ENCODE measurements around the gene PELI1. TPM values are rescaled to one million over a fixed set of nuclear protein-coding genes. Genes with fewer than 3 reads are reported as not detected.

Gene PELI1, protein sequence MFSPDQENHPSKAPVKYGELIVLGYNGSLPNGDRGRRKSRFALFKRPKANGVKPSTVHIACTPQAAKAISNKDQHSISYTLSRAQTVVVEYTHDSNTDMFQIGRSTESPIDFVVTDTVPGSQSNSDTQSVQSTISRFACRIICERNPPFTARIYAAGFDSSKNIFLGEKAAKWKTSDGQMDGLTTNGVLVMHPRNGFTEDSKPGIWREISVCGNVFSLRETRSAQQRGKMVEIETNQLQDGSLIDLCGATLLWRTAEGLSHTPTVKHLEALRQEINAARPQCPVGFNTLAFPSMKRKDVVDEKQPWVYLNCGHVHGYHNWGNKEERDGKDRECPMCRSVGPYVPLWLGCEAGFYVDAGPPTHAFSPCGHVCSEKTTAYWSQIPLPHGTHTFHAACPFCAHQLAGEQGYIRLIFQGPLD
- 2.3 and 2.6 TPM in 2 replicates for total RNA-seq (2014; rRNA removed; shearing (Covaris generic))

DNA sequence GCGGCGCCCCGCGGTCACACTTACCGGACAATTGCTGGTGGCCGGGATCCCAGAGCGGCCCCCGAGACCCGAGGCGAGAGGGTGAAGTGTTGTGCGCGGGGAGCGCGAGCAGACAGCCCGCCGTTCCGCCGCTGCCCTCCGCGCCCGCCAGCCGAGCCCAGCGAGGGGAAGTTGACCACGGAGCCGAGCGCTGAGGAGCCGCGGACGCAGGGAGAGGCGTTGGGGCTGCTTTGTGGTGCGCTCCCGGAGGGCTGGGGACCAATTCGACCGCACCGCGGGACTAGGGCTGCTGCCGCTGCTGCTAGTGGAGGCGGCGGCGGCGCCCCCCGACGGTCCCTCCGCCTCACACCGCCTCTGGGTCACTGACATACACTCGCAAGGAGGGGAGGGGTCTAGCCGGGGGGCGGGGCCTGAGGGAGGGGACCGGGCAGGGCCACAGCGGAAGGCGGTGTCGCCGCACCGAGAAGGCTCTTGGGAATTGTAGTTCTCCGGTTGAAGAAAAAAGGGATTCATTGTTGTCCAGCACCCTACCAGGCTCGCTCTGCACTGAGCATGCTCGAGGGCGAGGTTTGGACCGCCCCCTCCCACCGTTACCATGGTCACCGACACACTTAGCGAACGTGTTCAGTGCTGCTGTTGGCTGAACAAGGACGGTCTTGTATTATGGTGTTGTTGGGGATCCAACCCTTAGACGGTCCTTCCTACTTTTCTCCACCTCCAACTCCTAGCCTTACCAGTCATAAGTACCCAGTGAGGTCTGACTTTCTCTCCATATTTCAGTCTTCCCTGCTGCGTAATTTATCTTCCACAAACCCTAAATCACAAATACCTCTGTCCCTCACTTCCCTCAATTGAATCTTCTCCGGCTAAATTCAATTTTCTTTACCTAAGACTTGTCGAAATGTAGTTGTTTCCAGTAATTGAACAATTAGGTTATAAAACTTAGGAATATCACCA is at the start of gene PELI1:
Gene PELI1 (minus strand): TSS at position 364 of the 957 bp plus-strand sequence. CDS start 36,110 bp downstream, outside the sequence.
- peak; percentile 92 for DNase-seq (ENCODE audit: low read depth)

DNA sequence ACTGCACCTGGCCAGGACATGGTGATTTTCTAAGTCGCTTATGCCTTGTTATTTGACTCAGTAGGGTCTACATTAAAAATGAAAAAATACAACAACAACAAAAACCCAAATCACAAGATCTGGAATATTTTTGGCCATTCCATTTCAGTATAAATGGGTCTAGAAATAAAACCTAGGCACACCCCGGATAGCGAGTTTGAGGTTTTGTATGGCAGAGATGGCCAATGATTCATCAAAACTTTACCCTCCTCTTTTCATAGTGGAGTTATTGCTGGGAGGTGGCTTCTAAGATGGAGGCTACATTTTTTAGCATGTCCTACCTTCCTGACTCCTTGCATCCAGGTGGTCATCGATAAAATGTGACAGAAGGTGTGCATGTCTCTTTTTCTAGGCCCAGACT is 49.3 kb upstream of the PELI1 start:
- no peak for DNase-seq (ENCODE audit: low read depth)

DNA sequence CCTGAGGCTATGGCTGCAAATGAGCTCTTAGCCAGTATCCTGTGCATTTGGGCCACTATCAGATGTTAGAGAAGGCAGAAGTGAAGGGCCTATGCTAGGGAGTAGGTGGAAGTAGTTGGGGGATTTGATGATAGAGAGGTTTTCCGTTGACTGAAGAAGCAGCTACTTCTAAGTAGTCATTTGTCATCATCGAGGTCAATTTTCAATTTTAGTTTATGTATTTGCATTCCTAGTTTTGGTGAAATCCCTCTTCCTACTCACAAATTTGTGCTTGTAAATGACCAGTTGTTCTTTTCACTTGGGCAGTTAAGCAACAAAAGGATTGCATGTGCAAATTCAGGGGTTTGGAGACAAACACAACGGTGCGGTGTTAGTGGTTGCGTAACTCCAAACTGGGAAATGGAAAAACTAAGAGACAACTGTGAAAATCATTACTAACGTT is 48.5 kb upstream of the PELI1 start:
- DNase-seq (ENCODE audit: low read depth), result no peak

DNA sequence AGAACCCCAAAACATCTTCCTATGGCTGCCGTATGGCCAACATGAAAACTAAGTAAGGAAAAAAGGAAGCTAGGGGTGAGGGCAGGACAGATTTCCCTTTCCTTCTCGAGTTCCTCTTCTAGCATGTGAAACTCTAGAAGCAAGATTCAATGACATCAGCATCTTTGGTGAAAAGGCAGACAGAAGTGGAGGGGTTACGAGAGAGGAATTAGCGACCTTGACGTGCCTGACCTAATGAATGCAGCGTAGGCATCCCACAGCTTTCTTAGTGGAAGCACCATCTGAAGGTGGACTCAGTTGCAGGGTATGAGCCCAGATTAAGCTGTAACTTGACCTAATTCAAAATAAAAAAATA is 47.9 kb upstream of the PELI1 start:
- no peak for DNase-seq (ENCODE audit: low read depth)

DNA sequence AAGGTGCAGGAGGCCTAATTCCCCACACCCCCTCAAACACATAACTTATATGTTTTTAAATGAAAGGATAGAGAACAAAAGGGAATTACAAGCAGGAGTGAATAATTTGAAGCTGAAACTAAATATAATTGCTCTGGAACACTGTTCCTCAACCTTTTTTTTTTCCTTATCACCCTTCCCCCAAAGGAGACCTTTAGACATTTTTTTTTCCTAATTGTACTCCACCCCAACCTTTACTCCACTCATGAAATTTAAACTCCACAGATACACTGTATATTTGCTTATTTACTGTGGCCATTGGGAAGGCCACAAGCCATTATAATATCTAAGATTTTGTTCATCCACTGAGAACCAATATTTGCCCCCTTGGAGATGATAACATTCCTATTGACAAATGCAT is 45.4 kb upstream of the PELI1 start:
- no peak for DNase-seq (ENCODE audit: low read depth)

DNA sequence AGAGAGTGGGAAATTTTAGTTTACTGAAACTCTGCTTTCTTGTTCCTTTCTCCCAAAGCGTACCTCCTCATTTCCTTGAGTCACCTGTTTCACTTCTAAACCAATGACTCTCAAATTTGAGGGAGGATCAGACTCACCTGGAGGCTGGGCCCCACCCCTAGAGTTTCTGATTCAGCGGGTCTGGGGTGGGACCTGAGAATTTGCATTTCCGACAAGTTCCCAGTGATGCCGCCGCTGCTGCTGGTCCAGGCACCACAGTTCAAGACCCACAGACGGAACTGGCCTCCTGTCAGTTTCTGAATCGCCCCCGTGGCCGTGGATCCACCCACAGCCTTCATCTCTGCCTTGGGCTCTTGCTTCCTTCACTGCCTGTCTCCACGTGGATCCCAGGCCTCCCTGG is 44.9 kb upstream of the PELI1 start:
- DNase-seq (ENCODE audit: low read depth), result no peak

DNA sequence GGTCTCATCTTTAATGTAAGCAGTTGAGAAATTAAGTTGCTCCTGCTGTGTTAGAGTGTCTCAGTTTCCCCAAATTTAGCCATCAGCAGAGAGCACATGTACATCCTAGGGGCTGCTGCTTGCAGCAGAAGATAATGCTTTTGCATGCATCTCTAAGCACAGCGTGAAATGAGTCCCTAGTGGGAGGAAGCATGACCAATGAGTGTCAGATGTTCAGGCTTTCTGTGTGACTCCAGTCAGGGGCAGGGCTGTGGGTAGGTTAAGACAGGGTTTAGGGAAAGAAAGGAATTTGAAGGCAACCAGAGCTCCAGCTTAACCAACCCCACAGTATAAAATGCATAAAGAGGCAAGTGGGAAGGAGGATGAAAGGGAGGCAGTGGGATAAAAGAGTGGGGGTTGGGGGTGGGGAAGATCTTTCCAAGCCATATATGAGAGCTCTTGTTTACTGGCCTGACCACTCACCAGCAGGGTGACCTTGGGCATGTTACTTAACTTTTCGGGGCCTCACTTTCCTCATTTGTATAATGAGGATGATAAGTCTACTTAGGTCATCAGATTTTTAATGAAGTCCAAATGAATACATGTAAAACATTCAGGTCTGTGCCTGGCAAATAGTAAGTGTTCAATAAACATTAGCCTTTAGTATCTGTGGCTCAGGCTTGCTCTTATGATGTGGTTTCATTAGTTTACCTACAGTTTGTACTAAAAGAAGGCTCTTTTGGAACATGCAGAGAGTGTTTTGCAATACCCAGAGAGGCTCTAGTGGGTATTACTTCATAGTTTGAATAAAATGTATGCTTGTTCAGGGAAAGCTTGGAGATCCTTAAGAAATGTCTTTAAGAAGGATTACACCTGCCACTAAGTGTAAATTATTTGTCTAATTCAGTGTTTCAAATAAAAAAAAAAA is 42.7 kb upstream of the PELI1 start:
- no peak for DNase-seq (ENCODE audit: low read depth)

DNA sequence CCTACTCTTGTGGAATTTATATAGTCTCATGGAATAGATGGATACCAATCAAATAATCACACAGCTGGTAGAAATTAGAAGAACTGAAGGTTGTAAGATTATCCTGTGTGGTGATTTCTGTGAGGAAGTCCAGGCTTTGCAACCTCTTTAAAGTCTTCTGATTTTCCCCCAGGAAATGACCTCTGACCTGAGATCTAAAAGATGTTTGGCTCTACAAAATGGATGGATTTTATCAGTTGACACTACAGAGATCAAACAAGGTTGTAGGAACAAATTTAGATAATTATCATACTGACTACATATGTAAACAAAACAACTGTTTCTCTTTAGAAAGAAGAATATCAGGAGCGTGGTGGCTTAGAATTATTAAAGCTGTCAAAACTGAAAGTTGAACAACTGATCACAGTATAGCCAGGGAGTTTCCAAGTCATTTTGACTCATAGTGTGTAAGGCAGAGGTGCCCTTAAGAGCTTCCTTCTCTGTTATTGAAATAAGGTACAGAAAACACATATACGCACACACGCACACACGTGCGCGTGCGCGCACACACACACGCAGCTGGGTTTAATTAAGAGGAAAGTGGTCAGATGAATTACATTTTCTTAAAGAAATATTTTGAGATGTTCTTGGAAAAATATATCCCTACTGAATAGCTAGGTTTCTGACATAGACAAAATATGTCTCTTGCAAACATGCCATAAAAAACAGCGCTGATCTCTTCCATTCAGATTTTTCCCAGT is 35.5 kb upstream of the PELI1 start:
- no peak for DNase-seq (ENCODE audit: low read depth)

DNA sequence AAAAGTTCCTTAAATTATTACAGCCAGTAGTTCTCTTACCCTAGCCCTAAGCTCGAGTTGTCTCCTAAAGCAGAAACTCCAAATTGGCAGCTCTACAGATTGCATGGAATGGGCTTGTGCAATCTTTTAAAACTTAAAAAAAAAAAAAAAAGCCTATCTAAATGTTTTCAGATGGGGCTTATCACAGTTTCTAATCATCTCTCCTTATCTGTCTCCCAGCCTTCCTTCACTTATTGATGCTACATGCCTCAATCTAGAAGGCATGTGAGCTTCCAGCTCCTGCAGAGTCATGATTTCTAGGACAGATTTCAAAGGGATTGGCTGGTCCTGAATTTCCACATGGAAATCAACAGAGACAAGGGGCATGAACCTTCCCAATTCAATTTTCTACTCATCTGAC is 33.1 kb upstream of the PELI1 start:
- DNase-seq (ENCODE audit: low read depth), result no peak

DNA sequence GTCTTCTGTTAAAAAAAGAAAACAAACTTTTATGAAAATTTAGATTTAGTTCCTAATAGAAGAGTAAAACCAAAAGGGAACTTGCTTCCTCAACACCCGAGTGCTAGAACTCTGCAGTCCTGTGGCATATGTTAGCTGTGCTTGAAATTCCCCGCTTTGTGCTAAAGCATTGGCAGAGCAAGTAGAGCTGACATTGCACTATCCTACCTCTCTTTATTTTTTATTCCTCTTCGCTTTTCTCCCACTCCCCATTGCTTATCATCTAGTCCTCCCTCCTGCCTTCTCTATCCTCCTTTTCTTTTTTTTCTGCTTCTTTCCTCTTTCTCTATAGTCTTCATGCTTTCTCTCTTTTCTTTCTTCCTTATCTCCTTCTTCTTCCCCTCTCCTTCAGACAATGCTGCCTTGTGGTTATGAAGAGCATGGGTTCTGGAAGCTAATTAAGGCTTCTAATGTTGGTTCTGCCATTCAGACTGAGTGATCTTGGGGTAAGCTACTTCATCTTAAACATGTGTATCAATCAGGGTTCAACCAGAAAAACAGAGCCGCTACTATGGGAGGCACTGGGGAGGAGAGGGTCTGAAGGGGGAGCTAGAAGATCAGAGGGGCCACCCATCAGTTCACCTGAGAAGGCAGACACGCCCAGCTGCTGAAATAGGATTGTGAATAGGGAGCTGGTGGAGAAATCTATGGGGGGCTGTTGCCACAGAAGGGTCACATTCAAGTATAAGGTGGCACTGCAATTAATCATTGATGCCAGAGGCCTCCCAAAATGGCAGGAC is 31.4 kb upstream of the PELI1 start:
- DNase-seq (ENCODE audit: low read depth), result no peak

DNA sequence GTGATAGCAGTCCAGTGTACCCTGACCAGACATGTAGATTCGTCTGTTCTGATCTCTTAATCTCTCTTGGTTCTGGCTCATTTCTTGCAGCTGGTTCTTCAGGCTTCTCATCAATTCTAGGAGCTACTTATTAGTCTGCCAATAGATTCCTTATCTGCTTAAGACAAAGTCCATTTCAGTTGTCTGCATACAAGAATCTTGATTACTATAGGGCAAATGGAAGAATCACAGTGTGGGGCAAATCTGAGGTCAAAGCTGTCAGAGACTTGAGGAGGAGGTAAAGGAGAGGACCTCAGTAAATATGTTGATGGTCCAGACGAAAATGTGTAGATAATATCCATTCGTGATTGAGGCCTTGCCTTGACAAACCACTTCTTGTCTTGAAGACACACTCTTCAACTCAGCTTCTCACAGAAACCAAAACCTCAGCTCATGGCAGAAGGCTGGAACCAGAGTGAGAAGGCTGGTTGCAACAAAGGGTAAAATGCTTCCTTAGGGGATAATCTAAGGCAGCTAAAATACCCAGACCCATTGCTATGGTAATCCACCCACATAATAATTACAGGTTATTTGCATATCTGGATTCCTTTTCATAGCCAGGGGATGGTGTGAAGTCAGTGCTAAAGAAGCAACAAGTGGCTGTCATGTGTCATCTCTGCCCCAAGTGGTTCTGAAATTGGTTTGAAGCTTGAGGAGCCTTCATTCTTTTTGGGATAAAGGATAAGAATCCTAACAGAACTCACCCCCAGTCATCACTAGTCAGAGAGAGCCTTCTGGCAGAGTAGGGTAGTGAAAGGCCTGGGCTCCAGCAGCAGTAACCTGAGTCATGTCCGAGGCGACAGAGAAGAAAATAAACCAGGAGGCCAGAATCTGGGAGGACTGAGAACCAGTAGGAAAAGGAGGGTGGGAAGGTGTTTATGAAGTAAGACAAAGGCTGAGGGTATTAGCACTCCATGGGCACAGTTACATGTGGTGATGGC is 29.2 kb upstream of the PELI1 start:
- no peak for DNase-seq (ENCODE audit: low read depth)

DNA sequence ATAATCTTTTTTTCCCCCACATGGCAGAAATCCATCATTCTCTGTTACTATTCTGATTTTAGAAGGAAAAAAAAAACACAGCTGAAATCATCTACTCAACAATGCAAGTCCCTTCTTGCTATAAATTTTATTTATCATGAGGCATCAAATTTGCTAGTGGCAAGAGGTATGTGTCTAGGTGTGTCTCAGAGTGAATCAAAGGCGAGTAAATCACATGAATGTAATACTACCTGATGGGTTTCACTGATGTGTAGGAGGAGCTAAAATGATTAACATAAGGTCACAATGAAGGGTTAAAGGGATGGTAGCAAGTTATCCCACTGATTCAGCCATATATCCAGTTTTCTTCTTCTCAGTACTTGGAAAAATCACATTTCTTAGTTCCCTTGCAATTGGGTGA is 24.5 kb upstream of the PELI1 start:
- no peak for DNase-seq (ENCODE audit: low read depth)

DNA sequence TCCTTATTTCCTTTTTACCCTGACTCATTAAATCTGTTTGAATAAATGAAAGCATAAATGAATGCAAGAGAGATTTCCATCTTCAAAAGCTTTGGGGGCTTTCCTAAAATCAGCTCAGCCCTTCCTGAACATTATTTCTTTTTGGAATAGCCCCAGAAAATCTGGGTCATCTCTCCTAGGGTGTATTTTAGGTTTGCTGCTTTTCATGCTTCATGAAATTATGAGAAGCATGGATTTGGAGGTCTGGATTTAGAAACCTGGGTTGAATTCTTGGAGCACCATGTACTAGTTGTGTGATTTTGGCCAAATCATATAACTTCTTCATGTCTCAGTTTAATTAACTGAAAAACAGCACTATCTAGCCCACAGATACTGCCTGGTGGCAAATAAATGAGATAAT is 24.0 kb upstream of the PELI1 start:
- no peak for DNase-seq (ENCODE audit: low read depth)

DNA sequence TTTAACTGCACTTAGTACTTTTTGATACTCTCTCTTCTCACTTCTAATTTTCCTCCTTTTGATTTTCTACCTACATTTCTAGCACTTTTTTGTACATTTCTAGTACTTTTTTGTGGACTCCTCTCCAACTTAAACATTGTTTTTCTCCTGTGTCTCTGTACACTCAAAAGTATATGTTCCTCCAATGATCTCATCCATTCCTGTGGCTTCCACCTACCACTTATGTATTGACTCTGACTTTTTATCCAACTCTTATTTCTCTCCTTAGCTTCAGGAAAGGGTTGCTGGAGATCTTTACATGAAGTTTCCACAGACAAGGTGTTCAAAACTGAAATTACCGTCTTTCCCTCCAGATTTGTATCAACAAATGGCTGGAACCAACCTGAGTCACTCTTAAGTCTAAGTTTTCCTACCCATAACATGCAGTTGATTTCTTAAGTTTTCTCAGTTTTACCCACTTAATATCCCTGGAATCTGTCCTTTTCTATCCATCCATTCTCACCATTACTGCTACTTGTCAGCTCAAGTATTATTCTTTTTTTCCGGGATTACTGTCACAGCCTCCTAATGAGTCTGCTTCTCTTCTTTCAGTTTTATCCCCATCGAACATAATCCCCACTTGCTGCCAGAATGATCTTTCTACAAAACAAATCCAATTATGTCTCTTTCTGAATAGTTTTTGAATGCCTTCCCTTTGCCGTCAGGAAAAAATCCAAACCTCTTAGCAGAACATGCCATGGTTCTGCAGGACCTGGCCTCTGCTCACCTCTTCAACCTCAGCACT is 22.6 kb upstream of the PELI1 start:
- DNase-seq (ENCODE audit: low read depth), result no peak

DNA sequence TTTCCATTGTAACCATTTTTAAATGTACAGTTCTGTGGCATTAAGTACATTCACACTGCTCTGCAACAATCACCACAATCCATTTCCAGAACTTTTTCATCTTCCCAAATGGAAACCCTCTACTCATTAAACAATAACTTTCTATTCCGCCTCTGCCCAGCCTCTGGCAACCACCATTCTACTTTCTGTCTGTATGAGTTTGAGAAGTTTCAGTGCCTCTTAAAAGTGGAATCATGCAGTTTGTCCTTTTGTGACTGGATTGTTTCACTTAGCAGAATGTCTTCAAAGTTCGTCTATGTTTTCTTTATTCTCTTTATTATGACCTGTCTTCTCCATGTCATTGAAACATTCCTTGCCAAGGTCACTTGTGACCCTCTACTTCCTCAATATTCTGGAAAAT is 22.0 kb upstream of the PELI1 start:
- DNase-seq (ENCODE audit: low read depth), result no peak

DNA sequence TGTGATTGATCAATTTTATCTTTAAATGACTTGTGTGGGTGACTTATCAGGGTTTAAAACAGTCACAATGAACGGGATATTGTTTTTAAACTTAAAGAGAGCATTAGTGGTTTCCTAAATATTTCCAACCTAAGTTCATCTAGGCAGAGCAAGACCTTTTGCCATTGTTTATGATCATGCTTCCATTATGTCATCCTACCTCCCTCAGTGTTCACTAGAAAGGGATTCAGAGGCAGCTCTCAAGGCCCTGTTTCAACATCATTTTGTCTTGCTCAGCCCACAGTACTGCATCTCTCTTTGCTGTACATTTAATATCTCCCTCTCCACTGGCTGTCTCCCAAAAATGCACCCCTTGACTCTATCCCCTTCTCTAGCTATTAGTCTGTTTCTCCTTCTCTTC is 21.5 kb upstream of the PELI1 start:
- DNase-seq (ENCODE audit: low read depth), result peak; percentile 16

DNA sequence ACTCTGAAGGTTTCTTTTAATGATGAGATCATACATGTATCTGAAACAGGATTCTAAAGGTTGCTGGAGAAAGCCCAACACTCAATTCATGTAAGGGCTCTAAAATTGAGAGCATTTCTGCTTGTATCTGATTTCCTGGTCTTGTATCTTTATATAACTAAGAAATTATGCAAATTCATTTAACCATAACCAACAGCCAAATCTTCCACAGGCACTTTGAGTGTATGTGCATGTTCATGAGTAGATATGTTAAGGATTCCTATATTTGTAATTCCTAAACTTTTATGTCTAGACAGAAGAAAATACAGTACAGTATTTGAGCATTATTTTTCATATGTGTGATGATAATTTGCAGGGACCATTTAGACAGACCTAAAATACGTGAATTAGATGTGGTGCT is 20.4 kb upstream of the PELI1 start:
- DNase-seq (ENCODE audit: low read depth), result no peak

DNA sequence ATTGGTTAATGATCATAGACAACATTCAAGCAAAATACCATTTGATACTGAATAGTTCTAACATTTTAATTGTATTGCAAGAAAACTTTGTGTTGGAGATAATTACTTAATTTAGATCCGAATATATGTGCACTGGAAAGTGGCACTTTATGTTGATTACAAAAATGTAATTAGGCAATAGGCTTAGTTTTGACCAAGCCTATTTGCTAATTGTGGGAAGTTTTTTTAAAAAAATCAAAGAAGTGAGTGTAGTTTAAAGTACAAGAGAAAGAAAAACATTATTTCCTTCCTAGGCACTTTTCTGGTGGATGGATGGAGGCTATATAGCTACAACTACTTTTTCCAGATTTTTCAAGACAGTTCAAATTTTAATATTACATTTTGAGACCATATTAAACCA is 18.3 kb upstream of the PELI1 start:
- no peak for DNase-seq (ENCODE audit: low read depth)
